Transverse colon (tissue), 3 donors: Measurements from ENCODE around the gene FSD1.

Experiments
- EP300 ChIP-seq: sonication (generic); formaldehyde crosslinking; IDR thresholded peaks from one replicate; pipeline ENCODE4 v1.6.1; 2017; ENCODE audit warnings: antibody characterized with exemption, low read depth
- TF ChIP-seq, protein P1 (sequence below), 5 experiments: fragments of 200-600 bp in 3 of 5; fragments of 450-650 bp in 2 of 5; sonication (generic) in 3 of 5; IDR thresholded peaks; 1 replicate in 2 of 5; 2 replicates in 3 of 5; pipeline ENCODE4 v1.5.1; 2016 to 2017; ENCODE audit warnings: antibody characterized with exemption in 5 of 5, inconsistent platforms in 3 of 5, mild to moderate bottlenecking in 2 of 5, moderate library complexity in 1 of 5

DNA sequence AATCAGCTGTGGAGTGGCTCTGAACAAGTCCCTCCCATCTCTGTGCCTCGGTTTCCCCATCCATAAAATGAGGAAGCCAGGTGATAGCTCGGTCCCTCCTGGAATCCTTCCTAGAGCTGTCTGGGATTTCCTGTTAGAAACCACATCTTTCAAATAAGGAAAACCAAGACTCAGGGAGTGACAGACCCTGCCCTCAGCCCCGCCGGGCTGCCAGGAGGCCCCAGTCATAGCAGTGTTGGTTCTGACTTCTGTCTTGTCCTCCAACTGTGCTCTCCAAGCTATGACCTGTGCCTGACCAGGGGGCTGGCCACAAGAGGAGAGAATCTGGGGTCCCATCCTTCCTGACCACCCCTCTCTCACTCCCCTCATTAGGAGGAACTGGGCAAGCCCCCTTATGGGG lies 26.4 kb upstream of the FSD1 start:
- TF ChIP-seq, protein P1, sequence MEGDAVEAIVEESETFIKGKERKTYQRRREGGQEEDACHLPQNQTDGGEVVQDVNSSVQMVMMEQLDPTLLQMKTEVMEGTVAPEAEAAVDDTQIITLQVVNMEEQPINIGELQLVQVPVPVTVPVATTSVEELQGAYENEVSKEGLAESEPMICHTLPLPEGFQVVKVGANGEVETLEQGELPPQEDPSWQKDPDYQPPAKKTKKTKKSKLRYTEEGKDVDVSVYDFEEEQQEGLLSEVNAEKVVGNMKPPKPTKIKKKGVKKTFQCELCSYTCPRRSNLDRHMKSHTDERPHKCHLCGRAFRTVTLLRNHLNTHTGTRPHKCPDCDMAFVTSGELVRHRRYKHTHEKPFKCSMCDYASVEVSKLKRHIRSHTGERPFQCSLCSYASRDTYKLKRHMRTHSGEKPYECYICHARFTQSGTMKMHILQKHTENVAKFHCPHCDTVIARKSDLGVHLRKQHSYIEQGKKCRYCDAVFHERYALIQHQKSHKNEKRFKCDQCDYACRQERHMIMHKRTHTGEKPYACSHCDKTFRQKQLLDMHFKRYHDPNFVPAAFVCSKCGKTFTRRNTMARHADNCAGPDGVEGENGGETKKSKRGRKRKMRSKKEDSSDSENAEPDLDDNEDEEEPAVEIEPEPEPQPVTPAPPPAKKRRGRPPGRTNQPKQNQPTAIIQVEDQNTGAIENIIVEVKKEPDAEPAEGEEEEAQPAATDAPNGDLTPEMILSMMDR (IDR thresholded peaks at IDR 0.05) = no peak
- TF ChIP-seq EP300 = no peak
